ENCODE results near the gene GLIPR1L1. TPM values are rescaled to one million over a fixed set of nuclear protein-coding genes. Genes with fewer than 3 reads are reported as not detected.

GLIPR1L1 gene
- total RNA-seq, 2 experiments from 2014 or later, result not detected

GRCh38 chr12:75311369-75311768 is 23.1 kb upstream of the GLIPR1L1 start:
- ChIA-PET POLR2A (interaction anchor here (1.2 kb wide), 1 partner anchor 11 kb away, joined by 3 read pairs; no protein-coding TSS in a partner anchor), CTCF (interaction anchor here (1.5 kb wide), 1 partner anchor 35 kb away, joined by 4 read pairs; no protein-coding TSS in a partner anchor)
- Mint-ChIP-seq H3K4me3 (no peak overlapping the region), H3K4me1 (ENCODE audit: low read depth) (no peaks in the 10 kb centered on the region), H3K27ac (no peak overlapping the region), H3K36me3 (ENCODE audit: low read depth) (no peaks in the 10 kb centered on the region), H3K27me3 (no peaks in the 10 kb centered on the region), H3K9me3 (no peaks in the 10 kb centered on the region)
- no peak for TF ChIP-seq CTCF (IDR thresholded peaks at IDR 0.05)
- intact Hi-C loops (cut with micrococcal nuclease), result no loop called here
- DNase-seq (no peak), ATAC-seq (no peak)

GRCh38 chr12:75315518-75315917 is 19.0 kb upstream of the GLIPR1L1 start:
- H3K4me3 Mint-ChIP-seq, result no peak overlapping the region
- H3K36me3 Mint-ChIP-seq (ENCODE audit: low read depth), result no peaks in the 10 kb centered on the region
- TF ChIP-seq CTCF (IDR thresholded peaks at IDR 0.05), result no peak
- intact Hi-C loops (cut with micrococcal nuclease), result no loop called here
- H3K9me3 Mint-ChIP-seq, result no peaks in the 10 kb centered on the region
- POLR2A ChIA-PET, result no interaction called here
- no peaks in the 10 kb centered on the region for H3K4me1 Mint-ChIP-seq (ENCODE audit: low read depth)
- CTCF ChIA-PET, result no interaction called here
- no peaks in the 10 kb centered on the region for H3K27me3 Mint-ChIP-seq
- ATAC-seq, result no peak
- H3K27ac Mint-ChIP-seq, result no peak overlapping the region
- DNase-seq, result no peak

- Mint-ChIP-seq H3K9me3 (no peaks in the 10 kb centered on the region), H3K27ac (no peak overlapping the region), H3K36me3 (ENCODE audit: low read depth) (no peaks in the 10 kb centered on the region), H3K27me3 (no peaks in the 10 kb centered on the region), H3K4me3 (no peak overlapping the region), H3K4me1 (ENCODE audit: low read depth) (no peaks in the 10 kb centered on the region)
- ChIA-PET CTCF (interaction anchor here (1.1 to 1.2 kb wide), 3 partner anchors 8 to 74 kb away, joined by 3 to 4 read pairs (median 3); partner anchors contain the start of gene GLIPR1L1), POLR2A (no interaction called here)
- DNase-seq (no peak), ATAC-seq (no peak)
- intact Hi-C loops (cut with micrococcal nuclease), result no loop called here
- no peak for TF ChIP-seq CTCF (IDR thresholded peaks at IDR 0.05)
Measured at GRCh38 chr12:75317784-75318183, 16.7 kb upstream of the GLIPR1L1 start.

- DNase-seq (no peak), ATAC-seq (no peak)
- TF ChIP-seq CTCF (IDR thresholded peaks at IDR 0.05), result no peak
- Mint-ChIP-seq H3K27me3 (peaks cover 6% of the 10 kb centered on the region), H3K4me1 (ENCODE audit: low read depth) (no peaks in the 10 kb centered on the region), H3K36me3 (ENCODE audit: low read depth) (no peaks in the 10 kb centered on the region), H3K9me3 (no peaks in the 10 kb centered on the region), H3K4me3 (no peak overlapping the region), H3K27ac (no peak overlapping the region)
- POLR2A ChIA-PET, result interaction anchor here (1.0 kb wide), 1 partner anchor 11 kb away, joined by 3 read pairs; no protein-coding TSS in a partner anchor
- CTCF ChIA-PET, result interaction anchor here (1.2 kb wide), 1 partner anchor 12 kb away, joined by 4 read pairs; the partner anchor contains the start of gene GLIPR1L1
- intact Hi-C loops (cut with micrococcal nuclease), result no loop called here
Measured at GRCh38 chr12:75322464-75322863, 12.0 kb upstream of the GLIPR1L1 start.

GRCh38 chr12:75323663-75324062 is 10.8 kb upstream of the GLIPR1L1 start:
- TF ChIP-seq CTCF (IDR thresholded peaks at IDR 0.05), result no peak
- Mint-ChIP-seq H3K4me1 (ENCODE audit: low read depth) (no peaks in the 10 kb centered on the region), H3K27ac (no peak overlapping the region), H3K9me3 (no peaks in the 10 kb centered on the region), H3K27me3 (peaks cover 11% of the 10 kb centered on the region), H3K36me3 (ENCODE audit: low read depth) (no peaks in the 10 kb centered on the region), H3K4me3 (no peak overlapping the region)
- no peak for DNase-seq
- ChIA-PET POLR2A (no interaction called here), CTCF (no interaction called here)
- ATAC-seq, result no peak
- intact Hi-C loops (cut with micrococcal nuclease), result no loop called here

All from activated CD8-positive, alpha-beta T cell treated with anti-CD3 and anti-CD28 coated beads for 36 hours (primary cell).